ENCODE data around the gene LPA. TPM values are rescaled to one million over a fixed set of nuclear protein-coding genes. Genes with fewer than 3 reads are reported as not detected.

The LPA gene
- total and polyA plus RNA-seq, 2 of the 13 experiments (the other 11 are each of a cell fraction or from before 2014, with no cell fraction given) = not detected

DNA sequence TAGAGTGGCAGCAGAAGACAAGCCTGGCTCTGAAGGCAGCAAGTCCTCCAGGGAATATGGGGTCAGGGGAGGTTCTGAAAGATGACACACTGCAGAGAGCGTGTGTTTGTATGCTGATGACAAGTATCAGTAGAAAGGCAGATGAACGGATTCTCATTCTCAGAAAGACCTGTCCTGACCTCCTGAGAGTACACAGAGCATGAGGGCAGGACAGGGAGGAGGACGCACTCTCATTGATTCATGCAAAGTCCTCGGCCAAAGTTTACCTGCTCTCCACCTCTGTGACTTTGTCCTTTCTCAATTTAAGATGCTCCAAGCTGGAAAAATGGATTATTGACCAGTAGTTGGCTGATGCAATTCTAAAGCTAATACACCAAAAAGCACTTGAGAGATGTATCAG, 156.7 kb downstream of the LPA start (continued):
- TF ChIP-seq, protein P1, sequence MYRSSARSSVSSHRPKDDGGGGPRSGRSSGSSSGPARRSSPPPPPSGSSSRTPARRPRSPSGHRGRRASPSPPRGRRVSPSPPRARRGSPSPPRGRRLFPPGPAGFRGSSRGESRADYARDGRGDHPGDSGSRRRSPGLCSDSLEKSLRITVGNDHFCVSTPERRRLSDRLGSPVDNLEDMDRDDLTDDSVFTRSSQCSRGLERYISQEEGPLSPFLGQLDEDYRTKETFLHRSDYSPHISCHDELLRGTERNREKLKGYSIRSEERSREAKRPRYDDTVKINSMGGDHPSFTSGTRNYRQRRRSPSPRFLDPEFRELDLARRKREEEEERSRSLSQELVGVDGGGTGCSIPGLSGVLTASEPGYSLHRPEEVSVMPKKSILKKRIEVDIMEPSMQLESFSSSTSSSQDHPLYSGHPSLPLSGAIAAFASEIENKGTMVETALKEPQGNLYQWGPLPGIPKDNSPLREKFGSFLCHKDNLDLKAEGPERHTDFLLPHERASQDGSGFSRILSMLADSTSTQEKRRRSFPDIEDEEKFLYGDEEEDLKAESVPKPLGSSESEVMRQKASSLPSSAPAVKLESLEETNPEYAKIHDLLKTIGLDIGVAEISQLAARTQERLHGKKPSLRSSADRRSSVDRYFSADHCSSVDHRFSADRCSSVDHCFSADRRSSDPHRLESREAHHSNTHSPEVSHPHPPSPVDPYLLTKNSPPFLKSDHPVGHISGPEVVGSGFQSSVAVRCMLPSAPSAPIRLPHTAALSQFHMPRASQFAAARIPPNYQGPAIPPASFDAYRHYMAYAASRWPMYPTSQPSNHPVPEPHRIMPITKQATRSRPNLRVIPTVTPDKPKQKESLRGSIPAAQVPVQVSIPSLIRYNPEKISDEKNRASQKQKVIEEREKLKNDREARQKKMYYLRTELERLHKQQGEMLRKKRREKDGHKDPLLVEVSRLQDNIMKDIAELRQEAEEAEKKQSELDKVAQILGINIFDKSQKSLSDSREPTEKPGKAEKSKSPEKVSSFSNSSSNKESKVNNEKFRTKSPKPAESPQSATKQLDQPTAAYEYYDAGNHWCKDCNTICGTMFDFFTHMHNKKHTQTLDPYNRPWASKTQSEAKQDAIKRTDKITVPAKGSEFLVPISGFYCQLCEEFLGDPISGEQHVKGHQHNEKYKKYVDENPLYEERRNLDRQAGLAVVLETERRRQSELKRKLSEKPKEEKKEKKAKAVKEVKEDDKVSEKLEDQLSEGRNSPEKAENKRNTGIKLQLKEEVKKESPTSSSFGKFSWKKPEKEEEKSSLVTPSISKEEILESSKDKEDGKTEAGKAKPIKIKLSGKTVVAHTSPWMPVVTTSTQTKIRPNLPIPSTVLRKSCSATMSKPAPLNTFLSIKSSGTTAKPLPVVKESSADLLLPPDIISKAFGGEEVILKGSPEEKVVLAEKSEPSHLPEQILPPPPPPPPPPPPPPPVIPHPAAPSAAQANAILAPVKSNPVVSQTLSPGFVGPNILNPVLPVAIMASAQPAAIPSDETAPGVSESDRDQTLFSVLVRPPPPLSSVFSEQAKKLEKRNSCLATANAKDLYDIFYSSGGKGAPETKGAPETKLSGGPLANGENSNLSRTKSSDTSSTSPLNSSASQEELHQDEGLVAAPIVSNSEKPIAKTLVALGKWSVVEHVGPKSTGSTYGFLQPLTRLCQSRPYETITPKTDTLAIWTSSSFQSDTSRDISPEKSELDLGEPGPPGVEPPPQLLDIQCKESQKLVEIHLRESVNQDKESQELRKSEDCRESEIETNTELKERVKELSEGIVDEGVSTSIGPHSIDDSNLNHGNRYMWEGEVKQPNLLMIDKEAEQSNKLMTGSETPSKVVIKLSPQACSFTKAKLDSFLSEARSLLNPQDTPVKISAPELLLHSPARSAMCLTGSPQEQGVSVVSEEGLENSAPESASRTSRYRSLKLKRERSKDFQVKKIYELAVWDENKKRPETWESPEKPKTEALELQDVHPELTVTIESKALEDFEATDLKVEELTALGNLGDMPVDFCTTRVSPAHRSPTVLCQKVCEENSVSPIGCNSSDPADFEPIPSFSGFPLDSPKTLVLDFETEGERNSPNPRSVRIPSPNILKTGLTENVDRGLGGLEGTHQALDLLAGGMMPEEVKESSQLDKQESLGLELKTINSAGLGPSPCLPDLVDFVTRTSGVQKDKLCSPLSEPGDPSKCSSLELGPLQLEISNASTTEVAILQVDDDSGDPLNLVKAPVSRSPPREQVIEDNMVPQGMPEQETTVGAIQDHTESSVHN (CRISPR knock-in tag; IDR thresholded peaks at IDR 0.05) = no peak
- no peak for TF ChIP-seq GABPB1 (CRISPR knock-in tag; IDR thresholded peaks at IDR 0.05)
- no peak for TF ChIP-seq NAIF1 (CRISPR knock-in tag; IDR thresholded peaks at IDR 0.05; ENCODE audit: borderline replicate concordance)
- TF ChIP-seq HOXA5 (CRISPR knock-in tag; IDR thresholded peaks at IDR 0.05) = no peak
- TF ChIP-seq FOXA3 (CRISPR knock-in tag; IDR thresholded peaks at IDR 0.05) = 0 out of 2 replicates have a peak, but pooled peaks have one; percentile 24
- no peak for TF ChIP-seq TOE1 (CRISPR knock-in tag; IDR thresholded peaks at IDR 0.05)
- TF ChIP-seq GTF3A (CRISPR knock-in tag; conservative IDR thresholded peaks at IDR 0.05) = no peak
- peak; percentile 74 for TF ChIP-seq RARA (CRISPR knock-in tag; IDR thresholded peaks at IDR 0.05)
- TF ChIP-seq HES4 (CRISPR knock-in tag; IDR thresholded peaks at IDR 0.05; ENCODE audit: borderline replicate concordance) = no peak
- TF ChIP-seq ZNF251 (CRISPR knock-in tag; IDR thresholded peaks at IDR 0.05) = no peak
- no peak for TF ChIP-seq ZNF644 (CRISPR knock-in tag; IDR thresholded peaks at IDR 0.05; ENCODE audit: low read depth)
- no peak for TF ChIP-seq SNAPC2 (CRISPR knock-in tag; IDR thresholded peaks at IDR 0.05)
- no peak for TF ChIP-seq ZNF333 (CRISPR knock-in tag; IDR thresholded peaks at IDR 0.05; ENCODE audit: borderline replicate concordance)
- peak; percentile 98; the same call in 1 of the 2 replicates for TF ChIP-seq ESRRA (CRISPR knock-in tag; IDR thresholded peaks at IDR 0.05; ENCODE audit: low read depth)
- TF ChIP-seq, protein P2, sequence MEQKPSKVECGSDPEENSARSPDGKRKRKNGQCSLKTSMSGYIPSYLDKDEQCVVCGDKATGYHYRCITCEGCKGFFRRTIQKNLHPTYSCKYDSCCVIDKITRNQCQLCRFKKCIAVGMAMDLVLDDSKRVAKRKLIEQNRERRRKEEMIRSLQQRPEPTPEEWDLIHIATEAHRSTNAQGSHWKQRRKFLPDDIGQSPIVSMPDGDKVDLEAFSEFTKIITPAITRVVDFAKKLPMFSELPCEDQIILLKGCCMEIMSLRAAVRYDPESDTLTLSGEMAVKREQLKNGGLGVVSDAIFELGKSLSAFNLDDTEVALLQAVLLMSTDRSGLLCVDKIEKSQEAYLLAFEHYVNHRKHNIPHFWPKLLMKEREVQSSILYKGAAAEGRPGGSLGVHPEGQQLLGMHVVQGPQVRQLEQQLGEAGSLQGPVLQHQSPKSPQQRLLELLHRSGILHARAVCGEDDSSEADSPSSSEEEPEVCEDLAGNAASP (CRISPR knock-in tag; IDR thresholded peaks at IDR 0.05; ENCODE audit: borderline replicate concordance) = peak; percentile 43; the same call in 1 of the 2 replicates
- TF ChIP-seq HNF4G (IDR thresholded peaks at IDR 0.05; ENCODE audit: borderline replicate concordance, low read depth, low read length) = peak; percentile 96
- TF ChIP-seq HNF4G (CRISPR knock-in tag; IDR thresholded peaks at IDR 0.05; ENCODE audit: borderline replicate concordance, low read depth) = peak; percentile 67; the same call in 1 of the 2 replicates
- TF ChIP-seq, protein P3, sequence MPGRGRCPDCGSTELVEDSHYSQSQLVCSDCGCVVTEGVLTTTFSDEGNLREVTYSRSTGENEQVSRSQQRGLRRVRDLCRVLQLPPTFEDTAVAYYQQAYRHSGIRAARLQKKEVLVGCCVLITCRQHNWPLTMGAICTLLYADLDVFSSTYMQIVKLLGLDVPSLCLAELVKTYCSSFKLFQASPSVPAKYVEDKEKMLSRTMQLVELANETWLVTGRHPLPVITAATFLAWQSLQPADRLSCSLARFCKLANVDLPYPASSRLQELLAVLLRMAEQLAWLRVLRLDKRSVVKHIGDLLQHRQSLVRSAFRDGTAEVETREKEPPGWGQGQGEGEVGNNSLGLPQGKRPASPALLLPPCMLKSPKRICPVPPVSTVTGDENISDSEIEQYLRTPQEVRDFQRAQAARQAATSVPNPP (CRISPR knock-in tag; IDR thresholded peaks at IDR 0.05) = no peak
